NCI-H345 treated with DMSO at 0.1 percent for 48 hours (cell line): ENCODE results near the gene DGKB.

Source experiments
- DNase-seq: peaks from one replicate; lab custom pipeline; 2025; ENCODE audit not compliant: unreplicated experiment; lab: John Stamatoyannopoulos, UW

DGKB gene

DNA sequence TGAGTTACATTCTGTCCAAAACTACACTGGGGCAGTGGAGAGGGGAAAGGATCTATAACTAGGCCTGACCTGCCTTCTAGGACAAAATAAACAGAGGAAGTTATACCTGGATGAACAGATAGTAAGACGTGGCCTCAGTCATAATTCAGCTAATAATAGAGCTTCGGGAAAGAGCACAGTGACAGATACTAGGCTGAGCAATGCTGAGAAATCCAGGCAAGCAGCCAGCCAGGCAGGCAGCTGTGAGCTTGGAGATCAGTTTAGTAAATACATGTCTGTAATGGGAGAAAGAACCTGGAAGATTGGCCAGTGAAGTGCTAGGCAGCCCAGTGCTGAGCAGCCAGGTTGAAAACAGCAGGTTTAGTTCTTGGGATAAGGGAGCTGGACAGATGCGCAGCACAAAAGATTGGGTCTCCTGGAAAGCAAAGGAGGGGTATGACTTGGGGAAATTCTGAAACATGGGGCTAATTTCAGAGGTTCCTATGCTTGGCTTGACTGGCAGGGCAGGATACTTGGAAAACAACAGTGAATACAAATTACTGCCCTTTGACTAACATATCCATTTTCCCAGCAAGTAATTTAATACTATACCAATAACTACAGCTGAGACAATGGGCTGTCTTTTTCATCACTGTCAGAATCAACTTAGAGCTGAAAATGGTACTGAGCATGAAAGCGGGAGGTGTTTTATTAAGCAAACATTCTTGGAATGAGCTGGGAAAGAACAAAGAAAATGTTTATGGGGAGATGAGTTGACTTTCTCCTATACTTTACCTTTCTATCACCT lies 140.8 kb downstream of the DGKB start:
- DNase-seq = peak; percentile 91

DNA sequence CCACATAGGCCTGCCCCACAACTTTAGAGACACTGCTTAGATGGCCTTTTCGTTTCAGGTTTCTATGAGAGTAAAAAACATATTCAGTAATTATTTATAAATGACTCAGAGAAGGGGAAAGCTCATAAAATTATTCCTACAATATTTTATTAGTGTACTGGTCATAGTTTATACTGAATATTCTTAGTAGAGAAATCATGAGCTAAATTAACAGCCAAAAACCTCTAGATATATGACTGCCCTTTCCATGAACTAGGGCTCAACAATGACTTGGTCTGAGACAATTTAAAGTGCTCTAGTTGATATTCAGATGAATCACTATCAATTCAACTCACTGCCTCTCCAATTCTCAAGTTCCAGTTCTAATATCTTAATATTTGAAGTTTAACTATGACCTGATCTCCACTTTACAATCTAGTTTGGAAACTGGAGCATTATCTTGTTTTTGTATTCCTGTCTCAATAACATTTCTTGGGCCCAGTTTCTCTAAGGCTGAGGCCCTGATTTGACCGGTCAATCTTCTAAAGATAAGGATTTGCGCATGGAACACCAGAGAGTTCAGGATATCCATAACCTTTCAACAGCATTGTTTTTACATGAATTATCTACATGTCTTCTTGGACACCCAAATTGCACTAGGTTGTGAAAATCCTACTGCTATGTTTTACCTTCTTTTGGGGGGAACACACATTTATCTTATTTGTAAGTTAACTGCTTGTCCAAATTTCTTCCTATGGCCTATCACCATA lies 141.6 kb downstream of the DGKB start:
- DNase-seq = no peak

DNA sequence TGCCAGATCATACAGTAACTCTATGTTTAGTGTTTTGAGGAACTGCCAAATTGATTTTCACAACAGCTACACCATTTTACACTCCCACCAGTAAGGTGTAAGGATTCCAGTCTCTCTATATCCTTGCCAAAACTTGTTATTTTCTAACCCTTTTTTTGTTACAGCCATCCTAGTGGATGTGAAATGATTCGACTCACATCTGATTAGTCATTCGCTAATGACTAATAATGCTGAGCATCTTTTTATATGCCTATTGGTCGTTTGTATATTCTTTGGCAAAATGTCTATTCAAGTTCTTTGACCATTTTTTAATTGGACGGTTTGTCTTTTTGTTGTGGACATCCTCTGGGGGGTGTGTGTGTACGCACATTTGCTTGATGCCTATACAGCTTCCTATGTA lies 142.8 kb downstream of the DGKB start:
- no peak for DNase-seq

DNA sequence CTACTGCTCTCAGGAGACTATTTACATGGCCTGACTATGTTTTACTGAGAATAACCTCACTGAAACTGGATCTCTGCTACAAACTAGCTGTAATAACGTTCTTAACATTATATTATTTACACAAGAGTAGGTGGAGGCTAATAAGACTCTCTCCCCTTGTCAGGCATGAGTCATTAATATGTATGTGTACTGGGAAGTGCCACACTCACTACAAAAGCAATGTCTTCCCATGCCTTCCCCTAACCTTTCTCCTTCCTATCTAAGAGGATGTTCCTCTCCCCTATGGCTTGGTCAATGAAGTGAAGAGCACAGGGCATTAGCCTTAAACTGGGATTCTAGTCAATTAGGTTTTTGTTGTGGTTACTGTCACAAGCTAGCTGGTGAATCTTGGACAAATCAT lies 147.9 kb downstream of the DGKB start:
- no peak for DNase-seq

DNA sequence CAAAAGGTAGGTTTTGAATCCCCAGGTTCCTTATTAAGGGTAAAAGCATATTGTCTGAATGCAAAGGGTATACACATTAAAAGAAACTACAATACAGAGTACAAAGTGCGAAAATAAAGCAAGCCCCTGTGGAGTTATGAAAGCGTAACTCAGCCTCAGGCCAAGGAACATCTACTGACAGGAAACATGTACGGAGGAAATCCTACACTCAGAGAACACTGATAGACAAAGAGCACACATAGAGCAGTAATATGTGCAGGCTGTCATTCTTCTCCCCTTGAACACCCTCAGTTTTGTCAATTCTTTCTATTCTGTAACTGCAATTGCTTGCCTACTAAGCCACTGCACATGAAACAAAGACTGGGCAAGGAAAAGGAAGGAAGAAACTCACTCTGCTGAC lies 150.2 kb downstream of the DGKB start:
- DNase-seq = no peak

DNA sequence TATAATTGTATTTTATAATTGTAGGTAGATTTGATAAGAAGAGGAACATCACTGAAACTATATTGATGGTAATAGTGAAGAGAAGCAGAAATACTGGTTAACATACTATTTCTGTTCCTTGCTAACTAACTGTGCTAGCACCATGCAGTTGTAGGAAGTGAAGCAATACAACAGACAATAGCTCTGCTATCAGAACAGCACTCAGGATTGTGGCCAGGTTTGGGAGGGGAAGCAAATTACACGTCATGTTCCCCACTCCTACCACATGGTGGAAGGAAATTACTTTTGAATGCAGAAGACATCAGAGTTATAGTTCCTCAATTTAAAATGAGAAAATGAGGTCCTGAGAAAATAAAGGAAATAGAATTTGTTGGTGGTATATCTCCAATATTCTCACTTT lies 151.1 kb downstream of the DGKB start:
- no peak for DNase-seq

DNA sequence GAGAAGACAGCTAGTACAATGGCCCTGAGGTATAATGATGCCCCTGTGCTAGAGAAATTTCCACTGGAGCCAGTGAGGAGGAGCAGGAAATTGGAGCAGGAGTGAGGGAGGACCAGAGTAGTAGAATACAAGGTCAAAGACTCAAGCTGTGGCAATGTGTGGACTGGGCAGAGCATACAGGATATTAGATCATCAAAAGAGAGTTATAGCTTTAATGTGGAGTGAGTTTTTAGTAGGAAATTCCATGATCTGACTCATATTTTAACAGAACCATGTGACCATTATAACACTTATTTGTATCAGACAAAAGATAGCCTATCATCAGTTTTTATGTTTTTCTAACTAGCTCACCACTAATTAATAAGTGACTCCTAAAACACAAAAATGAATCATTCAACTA lies 154.1 kb downstream of the DGKB start:
- DNase-seq = no peak

DNA sequence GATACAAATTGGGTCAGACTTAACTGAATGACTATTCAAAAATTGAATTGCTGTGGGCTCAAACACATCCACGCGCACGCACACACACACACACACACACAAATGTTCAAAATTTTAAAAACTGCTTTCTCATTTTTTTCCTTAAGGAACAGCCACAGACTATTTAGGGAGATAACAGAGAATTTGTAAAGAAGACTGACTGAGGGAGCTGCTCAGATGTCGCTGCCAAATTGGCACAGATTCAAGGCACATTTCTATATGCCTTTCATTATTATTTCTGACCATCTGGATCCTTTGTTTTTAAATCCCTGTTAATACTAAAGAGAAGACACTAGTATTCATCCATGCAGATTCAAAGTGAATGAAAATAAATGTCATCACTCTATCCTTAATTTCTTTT lies 154.8 kb downstream of the DGKB start:
- no peak for DNase-seq

DNA sequence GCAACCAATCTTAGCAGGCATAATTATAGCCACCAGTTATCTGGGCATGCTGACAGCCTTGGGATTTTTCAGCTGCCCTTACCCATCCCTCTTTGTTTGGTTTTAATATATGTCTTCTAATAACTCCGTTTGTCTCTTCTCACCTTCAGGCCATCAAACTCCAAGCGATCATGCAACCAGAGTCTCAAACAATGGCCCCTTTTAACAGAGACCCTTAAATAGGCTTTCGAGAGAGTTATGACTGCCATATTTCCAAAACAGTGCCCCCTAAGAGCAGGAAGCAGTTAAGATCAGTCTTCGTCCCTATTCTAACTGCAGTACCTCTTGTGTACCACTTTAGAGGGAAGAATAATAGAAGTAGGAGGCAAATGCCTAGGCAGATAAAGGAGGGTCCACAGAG lies 157.5 kb downstream of the DGKB start:
- no peak for DNase-seq

DNA sequence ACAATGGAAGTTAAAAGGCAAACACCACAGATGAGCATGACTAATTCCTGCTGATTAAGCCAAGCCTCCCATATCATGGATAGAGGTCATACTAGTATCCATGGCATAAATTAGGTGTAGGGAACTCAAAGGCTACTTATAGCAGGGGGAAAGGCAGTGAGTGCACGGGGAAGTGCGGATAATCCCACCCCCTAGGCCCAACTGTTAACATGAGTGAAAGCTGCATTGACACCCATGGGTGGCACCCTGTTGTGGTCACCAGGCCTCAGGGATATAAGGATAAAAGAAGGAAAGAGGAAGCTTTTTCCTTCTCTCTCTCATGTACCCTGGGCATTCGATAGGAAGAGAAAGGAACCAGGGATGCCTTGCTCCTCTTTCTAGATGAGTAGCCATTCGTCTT lies 161.9 kb downstream of the DGKB start:
- DNase-seq = no peak

DNA sequence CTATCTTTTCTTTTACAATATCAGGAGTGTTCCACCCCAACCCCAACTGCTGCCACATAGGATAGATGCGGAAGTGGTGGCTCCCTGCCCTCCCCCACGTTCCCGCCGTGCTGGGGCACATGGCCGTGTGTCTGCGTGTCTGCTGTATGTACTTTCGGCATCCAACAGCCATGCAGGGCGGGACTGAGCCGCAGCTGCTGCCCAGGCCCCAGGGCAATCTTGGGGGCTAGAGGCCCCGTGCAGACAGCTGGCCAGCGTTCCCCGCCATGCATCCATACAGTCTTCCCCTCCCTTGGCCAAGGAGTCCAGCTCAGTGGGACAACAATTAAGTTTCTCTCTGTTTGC lies 162.7 kb downstream of the DGKB start:
- no peak for DNase-seq

DNA sequence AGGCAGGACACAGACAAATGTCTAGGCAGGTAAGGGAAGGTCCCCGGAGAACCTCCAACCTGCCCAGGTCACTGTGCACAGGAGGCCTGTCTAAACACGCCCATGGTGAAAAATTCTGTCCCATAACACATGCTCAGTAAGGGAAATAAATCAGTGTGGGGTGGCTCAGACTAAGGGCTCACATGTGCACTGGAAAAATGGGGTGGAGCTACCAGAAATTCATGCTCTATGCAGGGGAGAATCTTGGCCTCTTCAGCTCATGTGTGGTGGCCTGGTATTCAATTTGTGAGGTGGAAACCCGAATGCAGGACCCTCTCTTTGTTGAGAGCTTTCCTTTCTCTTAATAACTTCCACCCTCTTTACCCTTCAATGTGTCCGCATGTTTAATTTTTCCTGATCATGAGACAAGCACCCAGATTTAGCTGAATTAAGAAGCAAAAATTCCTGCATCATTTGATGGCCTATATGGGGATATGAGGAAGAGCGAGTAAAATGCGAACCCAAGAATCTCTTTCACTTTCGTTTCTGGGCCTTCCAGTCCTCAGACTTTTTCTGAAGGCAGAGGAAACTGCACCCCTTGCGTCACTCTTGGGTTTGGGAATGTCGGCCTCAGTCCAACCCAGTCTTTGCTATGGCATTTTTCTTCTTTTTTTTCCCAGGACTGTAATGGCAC lies 163.2 kb downstream of the DGKB start:
- DNase-seq = no peak

DNA sequence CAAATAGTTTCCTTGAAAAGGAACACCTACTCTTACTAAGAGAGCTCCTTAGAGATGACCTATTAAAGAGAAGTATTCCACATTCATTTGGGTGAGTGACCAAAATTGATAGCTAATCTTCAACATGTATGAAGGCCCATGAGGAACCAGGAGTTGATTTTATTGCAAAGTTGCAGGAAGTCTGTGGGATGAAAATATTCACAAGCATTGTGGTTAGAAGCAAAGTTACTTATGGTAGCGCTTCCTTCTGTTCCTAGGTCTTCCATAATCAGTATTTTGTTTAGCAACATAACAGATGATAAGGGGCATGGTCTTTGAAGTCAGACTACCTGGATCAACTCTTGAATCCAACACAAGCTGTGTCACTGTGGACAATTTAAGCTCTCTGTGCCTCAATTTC lies 164.5 kb downstream of the DGKB start:
- no peak for DNase-seq

DNA sequence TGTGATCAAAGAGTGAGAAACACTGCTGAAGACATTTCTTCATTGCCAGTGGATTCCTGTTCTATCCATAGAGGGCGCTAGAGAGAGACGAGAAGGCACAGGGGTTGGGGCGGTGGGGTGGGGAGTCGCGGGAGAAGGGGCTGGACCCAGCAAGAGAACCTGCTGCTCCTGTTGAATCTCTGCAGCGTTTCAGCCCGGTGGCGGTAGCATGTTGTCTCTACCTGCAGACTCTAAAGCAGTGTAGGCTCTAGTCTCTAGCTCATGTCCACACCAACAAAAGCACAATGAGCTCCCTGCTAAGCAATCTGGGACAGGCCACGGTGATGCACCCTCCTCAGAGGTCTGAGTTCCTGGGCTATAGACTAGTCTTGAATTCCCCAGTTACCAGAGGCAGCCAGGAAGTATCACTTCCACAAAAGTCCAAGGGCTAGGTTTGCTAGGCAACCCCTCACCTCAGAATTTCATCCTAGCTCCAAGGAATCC lies 167.7 kb downstream of the DGKB start:
- no peak for DNase-seq

DNA sequence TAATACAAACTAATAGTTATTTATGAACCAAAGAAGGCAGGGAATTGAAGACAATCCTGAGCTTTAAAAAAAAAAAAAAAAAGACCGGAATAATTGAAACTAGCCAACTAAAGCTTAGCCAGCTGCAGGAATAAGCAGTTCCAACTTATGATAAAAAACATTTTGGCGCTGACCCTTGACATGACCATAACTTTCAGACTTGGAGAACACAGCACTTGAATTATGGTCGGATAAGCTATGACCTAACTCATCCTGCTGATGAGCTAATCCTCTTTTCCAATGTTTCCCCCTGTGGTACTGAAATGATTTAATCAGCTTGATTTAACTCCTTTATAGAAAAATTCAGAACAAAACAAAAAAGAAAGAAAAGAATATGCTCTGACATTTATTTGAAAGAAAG lies 181.8 kb downstream of the DGKB start:
- no peak for DNase-seq

DNA sequence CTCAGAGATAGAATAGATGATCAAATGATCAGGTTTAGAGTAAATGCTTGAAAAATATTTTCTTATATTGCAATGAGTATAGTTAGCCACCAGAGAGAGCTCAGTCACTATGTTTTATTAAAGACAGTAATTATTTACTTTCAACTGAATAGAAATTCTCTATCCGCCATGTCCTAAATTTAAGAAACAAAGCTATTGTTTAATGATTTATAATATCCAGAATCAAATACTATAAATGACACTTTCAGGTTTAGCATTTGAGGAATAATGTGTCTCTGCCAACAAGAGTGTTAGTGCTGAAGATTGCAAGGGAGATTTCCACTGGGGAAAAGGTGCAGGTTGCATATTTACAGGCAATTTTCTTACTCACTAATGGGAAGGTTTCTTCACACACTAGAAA lies 184.7 kb downstream of the DGKB start:
- peak; percentile 9 for DNase-seq

DNA sequence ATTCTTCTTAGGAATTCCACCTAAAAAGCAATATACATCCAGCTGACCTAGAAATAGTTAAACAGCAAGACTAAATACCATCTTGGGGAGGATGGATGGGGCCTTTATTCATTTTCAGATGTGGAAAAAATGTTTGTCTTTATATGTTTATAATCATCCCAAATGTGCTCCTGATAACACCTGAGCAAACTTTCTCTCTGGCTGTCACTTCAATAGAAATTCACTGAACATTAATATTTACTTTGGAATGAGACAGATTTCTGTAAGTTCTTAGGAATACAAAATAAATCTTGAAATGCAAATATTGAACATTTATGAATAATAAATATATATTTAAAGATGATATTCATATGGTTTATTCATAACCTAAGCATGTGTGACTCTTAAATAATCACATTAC lies 185.4 kb downstream of the DGKB start:
- DNase-seq = no peak

DNA sequence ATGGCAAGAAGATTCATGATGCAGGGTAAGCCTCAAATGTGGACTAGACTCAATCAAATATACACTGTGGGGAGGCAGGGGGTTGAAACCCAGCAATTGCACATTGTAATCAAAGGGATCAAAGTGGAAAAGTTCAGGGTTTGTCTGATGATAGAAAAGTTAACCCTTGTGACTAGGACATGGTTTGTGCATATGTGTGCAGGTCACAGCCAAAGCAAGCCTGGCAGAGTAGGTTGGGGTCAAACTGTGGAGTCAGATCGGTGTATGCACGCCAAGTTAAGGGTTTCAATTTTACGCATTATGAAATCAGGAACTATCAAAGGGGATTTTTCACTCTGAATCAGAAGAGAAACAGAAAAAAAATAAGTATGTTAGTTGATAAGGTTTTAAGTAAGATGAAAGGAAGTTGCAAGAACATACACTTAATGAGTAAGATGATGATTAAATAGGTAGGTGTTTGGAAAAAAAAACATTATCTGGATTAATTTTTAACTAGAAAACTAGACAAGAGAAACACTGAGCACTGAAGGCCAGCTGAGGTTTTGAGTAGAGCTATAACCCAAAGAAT lies 188.3 kb downstream of the DGKB start:
- DNase-seq = no peak

DNA sequence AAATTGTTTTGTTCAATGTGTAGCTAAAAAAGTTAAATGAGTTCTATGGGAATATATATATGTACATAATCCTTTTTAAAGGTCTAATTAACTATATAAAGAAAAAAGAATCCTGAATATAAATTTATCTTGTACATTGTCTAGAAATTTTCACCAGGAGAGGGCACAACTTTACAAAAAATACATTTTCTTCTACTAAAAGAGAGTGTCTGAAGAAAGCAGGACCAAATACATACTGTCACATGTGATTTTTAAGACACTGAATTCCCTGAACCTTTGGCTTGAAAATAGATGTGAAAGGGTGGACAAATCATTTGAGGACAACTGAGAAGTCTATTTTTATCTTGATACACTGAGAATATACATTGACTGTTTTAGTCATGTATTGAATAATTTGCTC lies 204.3 kb downstream of the DGKB start:
- no peak for DNase-seq

DNA sequence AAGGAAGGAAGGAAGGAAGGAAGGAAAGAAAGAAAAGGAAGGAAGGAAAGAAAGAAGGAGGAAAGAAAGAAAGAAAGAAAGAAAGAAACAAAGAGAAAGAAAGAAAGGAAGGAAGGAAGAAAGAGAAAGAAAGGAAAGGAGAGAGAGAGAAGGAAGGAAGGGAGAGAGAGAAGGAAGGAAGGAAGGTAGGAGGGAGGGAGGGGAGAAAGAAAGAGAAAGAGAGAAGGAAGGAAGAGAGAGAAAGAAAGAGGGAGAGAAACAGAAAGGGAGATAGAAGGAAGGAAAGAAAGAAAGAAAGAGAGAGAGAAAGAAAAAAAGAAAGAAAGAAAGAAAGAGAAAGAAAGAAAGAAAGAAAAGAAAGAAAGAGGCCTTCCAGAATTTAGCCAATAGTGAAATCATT lies 204.9 kb downstream of the DGKB start:
- no peak for DNase-seq

DNA sequence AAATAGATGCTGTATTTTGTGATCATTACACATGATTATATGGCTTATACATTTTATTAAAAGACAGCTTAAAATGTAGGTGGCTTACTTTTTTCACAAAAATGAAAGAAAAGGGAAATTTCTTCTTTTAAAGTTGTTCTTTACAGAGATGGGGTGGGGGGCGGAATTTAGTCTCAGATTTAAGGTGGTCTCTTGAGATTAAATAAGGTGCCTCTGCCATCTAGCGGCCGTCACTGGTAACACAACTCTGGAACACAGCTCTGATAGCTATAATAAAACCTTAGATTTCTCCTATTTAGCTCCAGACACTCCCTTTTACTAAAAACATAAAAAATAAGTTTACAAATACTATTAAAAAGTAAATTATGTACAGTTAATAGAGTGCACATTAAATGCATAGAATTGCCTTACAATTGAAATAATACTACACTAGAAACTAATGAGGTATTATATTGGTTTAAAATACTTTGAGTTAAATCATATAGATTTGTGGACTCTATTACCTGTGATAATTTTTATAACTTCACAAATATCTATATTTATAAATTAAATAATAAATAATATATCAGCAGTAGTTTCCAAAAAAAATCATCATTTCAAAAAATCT lies 210.9 kb downstream of the DGKB start:
- peak; percentile 9 for DNase-seq
